Endothelial cell of umbilical vein (primary cell): ENCODE data around the gene NFKBIL1.
"Not testable (repeated sequence)": the region's sequence is repeated elsewhere in the genome, so short reads cannot be mapped to it uniquely, and the experiment has no call there.

ENCODE experiments used
- FOS ChIP-seq: IDR thresholded peaks from 2 replicates; pipeline ENCODE4 v1.6.1; 2011; ENCODE audit warnings: mild to moderate bottlenecking, low read length, moderate library complexity, borderline replicate concordance; ENCODE audit not compliant: insufficient read depth
- POLR2A ChIP-seq: IDR thresholded peaks from 2 replicates; pipeline ENCODE4 v1.6.1; 2012; ENCODE audit warnings: low read depth, mild to moderate bottlenecking, control low read depth, low read length

DNA sequence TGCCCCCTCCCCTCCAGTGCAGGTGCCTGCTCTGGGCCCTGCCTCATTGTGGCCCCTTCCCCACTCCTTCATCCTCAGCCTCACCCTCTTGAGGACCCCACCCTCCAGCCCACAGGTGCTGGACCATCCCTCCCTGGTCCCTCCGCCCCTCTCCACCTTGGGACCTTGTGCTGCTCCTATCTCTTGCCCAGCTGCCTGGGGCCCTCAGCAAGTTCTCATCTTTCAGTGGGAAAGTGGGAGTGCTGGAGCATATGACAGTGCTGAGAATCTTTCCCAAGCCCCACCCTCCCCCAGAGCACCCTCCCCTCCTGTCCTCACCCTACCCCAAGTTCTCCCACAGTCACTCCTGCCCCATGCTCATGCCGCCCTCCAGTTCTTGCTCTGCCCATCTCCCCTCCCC, 47.8 kb upstream of the NFKBIL1 start:
- TF ChIP-seq POLR2A, FOS: not testable (repeated sequence)
